ENCODE measurements around the gene HRNR. TPM values are rescaled to one million over a fixed set of nuclear protein-coding genes. Genes with fewer than 3 reads are reported as not detected.
"Not testable (repeated sequence)": the region's sequence is repeated elsewhere in the genome, so short reads cannot be mapped to it uniquely, and the experiment has no call there.

The HRNR gene
- polyA plus RNA-seq, 3 donors = not detected

DNA sequence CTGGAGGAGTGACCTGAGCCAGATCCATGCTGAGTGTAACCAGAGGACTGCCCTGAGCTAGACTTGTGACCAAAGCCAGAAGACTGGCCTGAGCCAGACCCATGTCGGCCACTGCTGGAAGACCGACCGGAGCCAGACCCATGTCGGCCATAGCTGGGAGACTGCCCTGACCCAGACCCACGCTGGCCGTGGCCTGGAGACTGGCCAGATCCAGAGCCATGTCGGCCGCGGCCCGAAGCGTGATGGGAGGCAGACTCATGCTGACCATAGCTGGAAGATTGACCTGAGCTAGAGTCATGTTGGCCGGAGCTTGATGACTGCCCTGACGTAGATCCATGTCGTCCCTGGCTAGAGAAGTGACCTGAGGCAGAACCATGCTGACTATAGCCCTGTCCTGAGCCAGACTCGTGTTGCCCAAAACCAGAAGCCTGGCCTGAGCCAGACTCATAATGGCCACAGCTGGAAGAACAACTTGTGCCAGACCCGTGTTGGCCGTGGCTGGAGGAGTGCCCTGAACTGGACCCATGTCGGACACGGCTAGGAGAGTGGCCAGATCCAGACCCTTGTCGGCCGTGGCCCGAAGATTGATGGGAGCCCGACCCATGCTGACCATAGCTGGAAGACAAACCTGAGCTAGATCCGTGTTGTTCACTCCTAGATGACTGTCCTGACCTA is 5.1 kb downstream of the HRNR start:
- no peaks in the 10 kb centered on the region for H3K36me3 Mint-ChIP-seq

GRCh38 chr1:152215604-152216003 is 8.4 kb downstream of the HRNR start:
- WGBS (ENCODE audit: insufficient coverage) = no CpG with 5 or more reads among the region's 13 CpGs
- H3K27me3 Mint-ChIP-seq (ENCODE audit: low read depth in 3 of 3); H3K4me3 ChIP-seq (replicated peaks in 1 of 3; ENCODE audit: low read depth in 2 of 3, low read length in 3 of 3); H3K9ac ChIP-seq (ENCODE audit: insufficient read depth, low read length, poor library complexity, severe bottlenecking); intact Hi-C loops (cut with micrococcal nuclease); H3K4me2 ChIP-seq (replicated peaks; ENCODE audit: extremely low read depth, low read length, poor library complexity, severe bottlenecking); DNase-seq; H3K27me3 ChIP-seq (ENCODE audit: control insufficient read depth in 2 of 2, insufficient read depth in 2 of 2, low read length in 2 of 2); H3K27ac Mint-ChIP-seq; H3K4me1 Mint-ChIP-seq; H3K36me3 Mint-ChIP-seq; H3K4me1 ChIP-seq (ENCODE audit: control insufficient read depth in 1 of 2, insufficient read depth in 2 of 2, low read length in 2 of 2); H3K79me2 ChIP-seq (ENCODE audit: insufficient read depth, low read length); H4K20me1 ChIP-seq (ENCODE audit: insufficient read depth, low read length); H3K36me3 ChIP-seq (replicated peaks in 1 of 2; ENCODE audit: control insufficient read depth in 1 of 2, insufficient read depth in 2 of 2, low read length in 2 of 2); H3K27ac ChIP-seq (ENCODE audit: low read depth in 1 of 2, low read length in 2 of 2); H3K4me3 Mint-ChIP-seq; H2AFZ ChIP-seq (ENCODE audit: insufficient read depth, low read depth, low read length, poor library complexity, severe bottlenecking): not testable (repeated sequence)
- H3K9me3 Mint-ChIP-seq = peaks cover 19 to 34% (median 25%) of the 10 kb centered on the region in 7 donors
- peaks cover 20 to 39% of the 10 kb centered on the region in 2 donors for H3K9me3 ChIP-seq (replicated peaks in 1 of 2; ENCODE audit: control insufficient read depth in 1 of 2, insufficient read depth in 1 of 2, low read length in 2 of 2)

More for the DNA sequence above, 5.1 kb downstream of the HRNR start:
- Histone ChIP-seq H3K27me3 (ENCODE audit: control insufficient read depth in 2 of 2, insufficient read depth in 2 of 2, low read length in 2 of 2) (no peaks in the 10 kb centered on the region), H3K36me3 (replicated peaks in 1 of 2; ENCODE audit: control insufficient read depth in 1 of 2, insufficient read depth in 2 of 2, low read length in 2 of 2) (no peaks in the 10 kb centered on the region), H3K4me1 (ENCODE audit: control insufficient read depth in 1 of 2, insufficient read depth in 2 of 2, low read length in 2 of 2) (no peaks in the 10 kb centered on the region), H3K4me3 (replicated peaks in 1 of 3; ENCODE audit: low read depth in 2 of 3, low read length in 3 of 3) (no peak overlapping the region), H3K27ac (ENCODE audit: low read depth in 1 of 2, low read length in 2 of 2) (no peak overlapping the region), H3K79me2 (ENCODE audit: insufficient read depth, low read length) (no peaks in the 10 kb centered on the region), H2AFZ (ENCODE audit: insufficient read depth, low read depth, low read length, poor library complexity, severe bottlenecking) (no peak overlapping the region), H3K9ac (ENCODE audit: insufficient read depth, low read length, poor library complexity, severe bottlenecking) (no peak overlapping the region), H4K20me1 (ENCODE audit: insufficient read depth, low read length) (no peaks in the 10 kb centered on the region), H3K4me2 (replicated peaks; ENCODE audit: extremely low read depth, low read length, poor library complexity, severe bottlenecking) (no peak overlapping the region), H3K9me3 (replicated peaks in 1 of 2; ENCODE audit: control insufficient read depth in 1 of 2, insufficient read depth in 1 of 2, low read length in 2 of 2) (peaks cover 20 to 42% of the 10 kb centered on the region in 2 donors)
- no peak for DNase-seq
- H3K27me3 Mint-ChIP-seq (ENCODE audit: low read depth in 3 of 3) = peaks cover 0 to 2% (median 0%) of the 10 kb centered on the region in 3 donors
- no peak overlapping the region for H3K27ac Mint-ChIP-seq
- no peak overlapping the region for H3K4me3 Mint-ChIP-seq
- TF ChIP-seq, protein P1, sequence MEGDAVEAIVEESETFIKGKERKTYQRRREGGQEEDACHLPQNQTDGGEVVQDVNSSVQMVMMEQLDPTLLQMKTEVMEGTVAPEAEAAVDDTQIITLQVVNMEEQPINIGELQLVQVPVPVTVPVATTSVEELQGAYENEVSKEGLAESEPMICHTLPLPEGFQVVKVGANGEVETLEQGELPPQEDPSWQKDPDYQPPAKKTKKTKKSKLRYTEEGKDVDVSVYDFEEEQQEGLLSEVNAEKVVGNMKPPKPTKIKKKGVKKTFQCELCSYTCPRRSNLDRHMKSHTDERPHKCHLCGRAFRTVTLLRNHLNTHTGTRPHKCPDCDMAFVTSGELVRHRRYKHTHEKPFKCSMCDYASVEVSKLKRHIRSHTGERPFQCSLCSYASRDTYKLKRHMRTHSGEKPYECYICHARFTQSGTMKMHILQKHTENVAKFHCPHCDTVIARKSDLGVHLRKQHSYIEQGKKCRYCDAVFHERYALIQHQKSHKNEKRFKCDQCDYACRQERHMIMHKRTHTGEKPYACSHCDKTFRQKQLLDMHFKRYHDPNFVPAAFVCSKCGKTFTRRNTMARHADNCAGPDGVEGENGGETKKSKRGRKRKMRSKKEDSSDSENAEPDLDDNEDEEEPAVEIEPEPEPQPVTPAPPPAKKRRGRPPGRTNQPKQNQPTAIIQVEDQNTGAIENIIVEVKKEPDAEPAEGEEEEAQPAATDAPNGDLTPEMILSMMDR (IDR thresholded peaks at IDR 0.05) = no peak
- WGBS (ENCODE audit: insufficient coverage) = 92% methylated on average over 24 of the region's 24 CpGs
- peaks cover 25 to 31% (median 29%) of the 10 kb centered on the region in 7 donors for H3K9me3 Mint-ChIP-seq
- intact Hi-C loops (cut with micrococcal nuclease) = no loop called here
- no peaks in the 10 kb centered on the region for H3K4me1 Mint-ChIP-seq

DNA sequence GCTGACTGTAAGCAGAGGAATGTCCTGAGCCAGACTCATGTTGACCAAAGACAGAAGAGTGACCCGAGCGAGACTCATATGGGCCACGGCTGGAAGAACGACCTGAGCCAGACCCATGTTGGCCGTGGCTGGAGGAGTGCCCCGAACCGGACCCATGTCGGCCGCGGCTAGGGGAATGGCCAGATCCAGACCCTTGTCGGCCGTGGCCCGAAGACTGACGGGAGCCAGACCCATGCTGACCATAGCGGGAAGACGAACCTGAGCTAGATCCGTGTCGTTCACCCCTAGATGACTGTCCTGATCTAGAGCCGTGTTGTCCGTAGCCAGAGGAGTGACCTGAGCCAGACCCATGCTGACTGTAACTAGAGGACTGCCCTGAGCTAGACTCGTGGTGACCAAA is 9.1 kb downstream of the HRNR start:
- WGBS (ENCODE audit: insufficient coverage) = no CpG with 5 or more reads among the region's 21 CpGs
- DNase-seq; H4K20me1 ChIP-seq (ENCODE audit: insufficient read depth, low read length); H3K36me3 Mint-ChIP-seq; intact Hi-C loops (cut with micrococcal nuclease); H3K27ac Mint-ChIP-seq; H3K36me3 ChIP-seq (replicated peaks in 1 of 2; ENCODE audit: control insufficient read depth in 1 of 2, insufficient read depth in 2 of 2, low read length in 2 of 2); H3K4me1 ChIP-seq (ENCODE audit: control insufficient read depth in 1 of 2, insufficient read depth in 2 of 2, low read length in 2 of 2); H3K79me2 ChIP-seq (ENCODE audit: insufficient read depth, low read length); H3K4me1 Mint-ChIP-seq; H3K27me3 Mint-ChIP-seq (ENCODE audit: low read depth in 3 of 3); H3K4me3 ChIP-seq (replicated peaks in 1 of 3; ENCODE audit: low read depth in 2 of 3, low read length in 3 of 3); H3K4me3 Mint-ChIP-seq; H2AFZ ChIP-seq (ENCODE audit: insufficient read depth, low read depth, low read length, poor library complexity, severe bottlenecking); H3K9ac ChIP-seq (ENCODE audit: insufficient read depth, low read length, poor library complexity, severe bottlenecking); H3K4me2 ChIP-seq (replicated peaks; ENCODE audit: extremely low read depth, low read length, poor library complexity, severe bottlenecking); H3K27ac ChIP-seq (ENCODE audit: low read depth in 1 of 2, low read length in 2 of 2); H3K27me3 ChIP-seq (ENCODE audit: control insufficient read depth in 2 of 2, insufficient read depth in 2 of 2, low read length in 2 of 2): not testable (repeated sequence)
- peaks cover 20 to 32% of the 10 kb centered on the region in 2 donors for H3K9me3 ChIP-seq (replicated peaks in 1 of 2; ENCODE audit: control insufficient read depth in 1 of 2, insufficient read depth in 1 of 2, low read length in 2 of 2)
- H3K9me3 Mint-ChIP-seq = peaks cover 12 to 27% (median 20%) of the 10 kb centered on the region in 7 donors
